OCI-LY7 (cell line): ENCODE results near the gene TSPAN13. TPM values are rescaled to one million over a fixed set of nuclear protein-coding genes. Genes with fewer than 3 reads are reported as not detected.

Experiments
- BruUV-seq: library from RNA; stranded (reverse); fragments of 400-500 nt; replicated peaks from 2 replicates; lab custom pipeline; 2021; lab: Mats Ljungman, UMichigan
- CTCF ChIA-PET: fragments of 300-600 bp; sonication (Branson Sonifier 250); formaldehyde crosslinking; loops from one replicate; lab custom pipeline; 2022; ENCODE audit warnings: antibody characterized with exemption; ENCODE audit not compliant: unreplicated experiment; lab: Charles Lee
- POLR2A ChIA-PET: fragments of 300-600 bp; sonication (Branson Sonifier 250); formaldehyde crosslinking; loops from one replicate; lab custom pipeline; 2022; ENCODE audit warnings: antibody characterized with exemption; lab: Charles Lee
- DNase-seq: peaks from one replicate; pipeline ENCODE4 v3.0.0-alpha.2; 2015; ENCODE audit warnings: low spot score
- H2AFZ ChIP-seq: fragments of 200-600 bp; sonication (generic), shearing (Covaris generic); 2 replicates; pipeline ENCODE4 v1.6.1; 2014; ENCODE audit warnings: mild to moderate bottlenecking, antibody characterized with exemption, low read length, moderate library complexity
- H3K27ac ChIP-seq: fragments of 200-600 bp; sonication (generic); 2 replicates; pipeline ENCODE4 v1.5.1; 2014; ENCODE audit warnings: mixed run types, low read depth, mild to moderate bottlenecking, moderate library complexity, low read length, inconsistent platforms; ENCODE audit not compliant: poor library complexity, severe bottlenecking
- H3K36me3 ChIP-seq: fragments of 200-600 bp; sonication (generic); 2 replicates; pipeline ENCODE4 v1.6.1; 2014; ENCODE audit warnings: mild to moderate bottlenecking, antibody characterized with exemption, low read length, moderate library complexity, mixed read lengths; ENCODE audit not compliant: insufficient read depth
- H3K4me1 ChIP-seq: fragments of 200-600 bp; sonication (generic); 2 replicates; pipeline ENCODE4 v1.5.1; 2014; ENCODE audit warnings: mild to moderate bottlenecking, low read length; ENCODE audit not compliant: insufficient read depth, poor library complexity, severe bottlenecking
- H3K4me2 ChIP-seq: fragments of 200-600 bp; sonication (generic); 2 replicates; pipeline ENCODE4 v1.6.1; 2014; ENCODE audit warnings: mild to moderate bottlenecking, low read length
- H3K4me3 ChIP-seq: fragments of 200-600 bp; sonication (generic); 2 replicates; pipeline ENCODE4 v1.5.1; 2014; ENCODE audit warnings: mild to moderate bottlenecking, low read depth, low read length; ENCODE audit not compliant: poor library complexity, severe bottlenecking
- H3K79me2 ChIP-seq: fragments of 200-600 bp; sonication (generic); 2 replicates; pipeline ENCODE4 v1.6.1; 2016; ENCODE audit warnings: low read depth, mild to moderate bottlenecking, low read length, moderate library complexity, mixed read lengths; ENCODE audit not compliant: insufficient read depth
- H3K9me2 ChIP-seq: fragments of 200-600 bp; sonication (generic); 2 replicates; pipeline ENCODE4 v1.6.1; 2016; ENCODE audit warnings: mild to moderate bottlenecking, low read length, mixed read lengths; ENCODE audit not compliant: insufficient read depth
- H3K9me3 ChIP-seq: fragments of 200-600 bp; sonication (generic); 2 replicates; pipeline ENCODE4 v1.6.1; 2014; ENCODE audit warnings: mild to moderate bottlenecking, mixed run types, low read length, mixed read lengths
- H4K20me1 ChIP-seq: fragments of 200-600 bp; sonication (generic); 2 replicates; pipeline ENCODE4 v1.6.1; 2014; ENCODE audit warnings: mild to moderate bottlenecking, antibody characterized with exemption, low read length, moderate library complexity, mixed read lengths; ENCODE audit not compliant: insufficient read depth
- EZH2phosphoT487 ChIP-seq: fragments of 200-600 bp; sonication (generic); IDR thresholded peaks from 2 replicates; pipeline ENCODE4 v1.6.1; 2018; ENCODE audit warnings: low read depth, borderline replicate concordance, mild to moderate bottlenecking, mixed run types, antibody characterized with exemption, low read length, moderate library complexity, mixed read lengths
- intact Hi-C: fragments of 100-400 bp; cut with micrococcal nuclease; formaldehyde crosslinking; loops from one replicate; pipeline ENCODE4 v1.10.0; 2022; ENCODE audit not compliant: unreplicated experiment
- total RNA-seq, 2 experiments: library from RNA; depleted of rRNA in 1 of 2; stranded (reverse); fragments of >200 nt in 1 of 2; shearing (Covaris generic) in 1 of 2; gene quantifications; 2 replicates each; pipeline ENCODE4 v1.2.3, GENCODE V29; 2014 to 2022
- TF ChIP-seq, protein P1 (sequence below): fragments of 200-600 bp; sonication (generic); conservative IDR thresholded peaks from 2 replicates; pipeline ENCODE4 v1.5.1; 2014; ENCODE audit warnings: mild to moderate bottlenecking, antibody characterized with exemption, low read length, moderate library complexity, mixed read lengths

TSPAN13 gene
- total RNA-seq, 2 experiments from 2014 or later, result 5.0 to 12.2 TPM

DNA sequence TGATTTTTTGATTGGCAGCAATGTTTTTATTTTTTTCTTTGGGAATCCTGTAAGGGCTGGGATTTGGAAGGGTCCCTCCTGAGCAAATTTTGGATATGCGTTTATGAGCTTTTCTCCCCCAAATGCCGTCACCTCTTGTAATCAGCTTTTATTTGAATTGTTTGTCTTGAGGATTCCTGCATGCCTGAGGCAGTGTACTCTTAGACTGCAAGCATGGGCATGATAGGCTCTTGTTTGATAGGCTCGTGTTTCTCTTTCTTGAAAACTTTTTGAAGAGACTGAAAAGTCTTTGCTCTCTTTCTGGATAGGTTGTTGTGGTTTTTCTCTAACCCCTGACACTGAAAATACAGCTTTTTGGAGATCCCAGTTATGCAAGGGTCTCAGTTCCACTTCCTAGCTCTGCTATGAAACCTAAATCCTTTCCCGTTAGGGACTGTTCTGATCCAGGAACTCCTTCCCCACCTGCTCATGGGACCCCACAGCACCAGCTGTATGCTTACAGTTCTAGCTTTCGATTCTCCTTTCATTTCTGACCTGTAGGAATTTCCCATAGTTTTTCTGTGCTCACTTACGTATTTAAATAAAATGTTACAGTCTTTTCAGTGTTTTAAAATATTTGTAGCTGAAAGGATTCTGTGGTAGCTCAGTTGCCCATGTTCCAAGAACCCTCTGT lies 17.2 kb downstream of the TSPAN13 start:
- Histone ChIP-seq H4K20me1 (no peaks in the 10 kb centered on the region), H3K36me3 (no peaks in the 10 kb centered on the region), H3K4me2 (peak overlapping the region; percentile 26; the same call in 1 of the 2 replicates), H3K79me2 (no peaks in the 10 kb centered on the region), H2AFZ (no peak overlapping the region), H3K4me1 (peaks cover 12% of the 10 kb centered on the region), H3K4me3 (no peak overlapping the region), H3K27ac (no peak overlapping the region), H3K9me3 (no peaks in the 10 kb centered on the region), H3K9me2 (no peaks in the 10 kb centered on the region)
- TF ChIP-seq, protein P1, sequence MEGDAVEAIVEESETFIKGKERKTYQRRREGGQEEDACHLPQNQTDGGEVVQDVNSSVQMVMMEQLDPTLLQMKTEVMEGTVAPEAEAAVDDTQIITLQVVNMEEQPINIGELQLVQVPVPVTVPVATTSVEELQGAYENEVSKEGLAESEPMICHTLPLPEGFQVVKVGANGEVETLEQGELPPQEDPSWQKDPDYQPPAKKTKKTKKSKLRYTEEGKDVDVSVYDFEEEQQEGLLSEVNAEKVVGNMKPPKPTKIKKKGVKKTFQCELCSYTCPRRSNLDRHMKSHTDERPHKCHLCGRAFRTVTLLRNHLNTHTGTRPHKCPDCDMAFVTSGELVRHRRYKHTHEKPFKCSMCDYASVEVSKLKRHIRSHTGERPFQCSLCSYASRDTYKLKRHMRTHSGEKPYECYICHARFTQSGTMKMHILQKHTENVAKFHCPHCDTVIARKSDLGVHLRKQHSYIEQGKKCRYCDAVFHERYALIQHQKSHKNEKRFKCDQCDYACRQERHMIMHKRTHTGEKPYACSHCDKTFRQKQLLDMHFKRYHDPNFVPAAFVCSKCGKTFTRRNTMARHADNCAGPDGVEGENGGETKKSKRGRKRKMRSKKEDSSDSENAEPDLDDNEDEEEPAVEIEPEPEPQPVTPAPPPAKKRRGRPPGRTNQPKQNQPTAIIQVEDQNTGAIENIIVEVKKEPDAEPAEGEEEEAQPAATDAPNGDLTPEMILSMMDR, result no peak
- no peak for TF ChIP-seq EZH2phosphoT487
- intact Hi-C loops, result no loop called here
- ChIA-PET CTCF (no interaction called here), POLR2A (interaction anchor here (1.0 to 2.3 kb wide), 3 partner anchors 11 to 107 kb away, joined by 3 to 10 read pairs (median 4); no protein-coding TSS in a partner anchor)
- DNase-seq, result no peak
- no TSS peak for BruUV-seq

- Histone ChIP-seq H3K27ac (no peak overlapping the region), H3K79me2 (no peaks in the 10 kb centered on the region), H3K4me3 (no peak overlapping the region), H3K4me1 (peaks cover 12% of the 10 kb centered on the region), H3K36me3 (no peaks in the 10 kb centered on the region), H3K4me2 (no peak overlapping the region), H4K20me1 (no peaks in the 10 kb centered on the region), H2AFZ (no peak overlapping the region), H3K9me2 (no peaks in the 10 kb centered on the region), H3K9me3 (no peaks in the 10 kb centered on the region)
- POLR2A ChIA-PET, result no interaction called here
- TF ChIP-seq, protein P1, result no peak
- TF ChIP-seq EZH2phosphoT487, result no peak
- intact Hi-C loops, result no loop called here
- CTCF ChIA-PET, result no interaction called here
- BruUV-seq, result no TSS peak
- no peak for DNase-seq
Observed at GRCh38 chr7:16773326-16773725, 19.8 kb downstream of the TSPAN13 start.

DNA sequence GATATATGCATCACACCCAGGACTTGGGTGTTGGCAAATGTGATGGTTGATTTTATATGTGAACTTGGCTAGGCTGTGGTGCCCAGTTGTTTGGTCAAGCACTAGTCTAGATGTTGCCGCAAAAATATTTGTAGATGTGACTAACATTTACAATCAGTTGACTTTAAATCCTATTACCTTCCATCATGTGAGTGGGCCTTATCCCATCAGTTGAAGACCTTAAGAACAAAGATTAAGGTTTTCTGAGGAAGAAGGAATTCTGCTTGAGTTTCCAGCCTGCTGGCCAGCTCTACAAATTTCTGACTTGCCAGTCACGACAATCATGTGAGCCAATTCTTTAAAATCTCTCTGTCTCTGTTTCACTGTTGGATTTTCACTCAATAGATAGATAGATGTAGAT lies 20.3 kb downstream of the TSPAN13 start:
- Histone ChIP-seq H3K36me3 (no peaks in the 10 kb centered on the region), H3K4me3 (no peak overlapping the region), H2AFZ (no peak overlapping the region), H3K4me2 (no peak overlapping the region), H3K9me3 (no peaks in the 10 kb centered on the region), H3K79me2 (no peaks in the 10 kb centered on the region), H4K20me1 (no peaks in the 10 kb centered on the region), H3K9me2 (no peaks in the 10 kb centered on the region), H3K4me1 (peaks cover 12% of the 10 kb centered on the region), H3K27ac (no peak overlapping the region)
- POLR2A ChIA-PET, result no interaction called here
- no TSS peak for BruUV-seq
- CTCF ChIA-PET, result no interaction called here
- intact Hi-C loops, result no loop called here
- TF ChIP-seq, protein P1, result no peak
- TF ChIP-seq EZH2phosphoT487, result no peak
- no peak for DNase-seq
